ENCODE measurements around the gene TSLP. TPM values are rescaled to one million over a fixed set of nuclear protein-coding genes. Genes with fewer than 3 reads are reported as not detected.

Gene TSLP
- total RNA-seq, 1 donor from 2014 or later: 0.25 TPM

- no peak for DNase-seq (ENCODE audit: low read depth)
These were observed 24.5 kb downstream of the TSLP start for GRCh38 chr5:111095982-111096381.

- no peak for DNase-seq (ENCODE audit: low read depth)
These were observed 27.7 kb downstream of the TSLP start for GRCh38 chr5:111099058-111099778.

GRCh38 chr5:111106320-111106948, 34.9 kb downstream of the TSLP start:
- DNase-seq (ENCODE audit: low read depth): no peak

- DNase-seq (ENCODE audit: low read depth): no peak
These were observed 35.9 kb downstream of the TSLP start for GRCh38 chr5:111107371-111107770.

GRCh38 chr5:111111956-111112355, 40.4 kb downstream of the TSLP start:
- no peak for DNase-seq (ENCODE audit: low read depth)

GRCh38 chr5:111113678-111114077, 42.2 kb downstream of the TSLP start:
- DNase-seq (ENCODE audit: low read depth): no peak

GRCh38 chr5:111115229-111115628, 43.7 kb downstream of the TSLP start:
- DNase-seq (ENCODE audit: low read depth): no peak

- DNase-seq (ENCODE audit: low read depth): no peak
These were observed 45.0 kb downstream of the TSLP start for GRCh38 chr5:111116550-111116949.

GRCh38 chr5:111117136-111117535, 45.6 kb downstream of the TSLP start:
- DNase-seq (ENCODE audit: low read depth): no peak

GRCh38 chr5:111119221-111119620, 47.7 kb downstream of the TSLP start:
- no peak for DNase-seq (ENCODE audit: low read depth)

GRCh38 chr5:111119856-111120255, 48.3 kb downstream of the TSLP start:
- no peak for DNase-seq (ENCODE audit: low read depth)

GRCh38 chr5:111120911-111121310, 49.4 kb downstream of the TSLP start:
- peak; percentile 61 for DNase-seq (ENCODE audit: low read depth)

- DNase-seq (ENCODE audit: low read depth): peak; percentile 19
These were observed 50.4 kb downstream of the TSLP start for GRCh38 chr5:111121926-111122325.

GRCh38 chr5:111122398-111122797, 50.9 kb downstream of the TSLP start:
- no peak for DNase-seq (ENCODE audit: low read depth)

GRCh38 chr5:111124793-111125192, 53.3 kb downstream of the TSLP start:
- no peak for DNase-seq (ENCODE audit: low read depth)

GRCh38 chr5:111126896-111127295, 55.4 kb downstream of the TSLP start:
- DNase-seq (ENCODE audit: low read depth): no peak

Other genes with a start within 250 kb of the TSLP start
- gene WDR36, start 20.6 kb downstream of the TSLP start, total RNA-seq: 51.1 and 69.5 TPM in 2 replicates
- gene CAMK4, start 152.7 kb downstream of the TSLP start, total RNA-seq: 0.20 and 1.6 TPM in 2 replicates